Testis (tissue), 3 donors: ENCODE data around the gene SYNDIG1. TPM values are rescaled to one million over a fixed set of nuclear protein-coding genes. Genes with fewer than 3 reads are reported as not detected.

Source experiments
- DNase-seq: peaks from one replicate; pipeline ENCODE4 v3.0.0-alpha.2; 2019
- H3K27ac ChIP-seq, 2 donors: fragments of 200-600 bp; sonication (generic); one replicate each; pipeline ENCODE4 v1.5.1; 2019
- H3K27me3 ChIP-seq: fragments of 200-600 bp; sonication (generic); one replicate; pipeline ENCODE4 v1.5.1; 2019
- H3K36me3 ChIP-seq: fragments of 200-600 bp; sonication (generic); one replicate; pipeline ENCODE4 v1.5.1; 2017; ENCODE audit warnings: low read depth; ENCODE audit errors: missing control alignments
- H3K4me1 ChIP-seq: fragments of 200-600 bp; sonication (generic); one replicate; pipeline ENCODE4 v1.5.1; 2019
- H3K4me3 ChIP-seq, 2 donors: fragments of 200-600 bp; sonication (generic); one replicate each; pipeline ENCODE4 v1.5.1; 2017 to 2019
- H3K9me3 ChIP-seq: fragments of 200-600 bp; sonication (generic); one replicate; pipeline ENCODE4 v1.5.1; 2017
- CTCF ChIP-seq, 3 experiments: fragments of 450-650 bp in 2 of 3; fragments of 200-600 bp in 1 of 3; sonication (generic) in 1 of 3; IDR thresholded peaks; one replicate each; pipeline ENCODE4 v1.5.1; 2016 to 2019; ENCODE audit warnings: antibody characterized with exemption in 3 of 3, mild to moderate bottlenecking in 2 of 3, moderate library complexity in 1 of 3
- POLR2A ChIP-seq: fragments of 450-650 bp; IDR thresholded peaks from one replicate; pipeline ENCODE4 v1.6.1; 2017; ENCODE audit warnings: antibody characterized with exemption, mild to moderate bottlenecking, moderate library complexity
- WGBS, 2 donors: methylation state at CpG; one replicate each; pipeline ENCODE4 v1.1.5; 2018; 5-methylcytosine and 5-hydroxymethylcytosine counted together
- intact Hi-C: fragments of 100-400 bp; cut with DNase I; formaldehyde crosslinking; loops from one replicate; pipeline ENCODE4 v1.15.1; 2023; ENCODE audit warnings: low total_unique reads
- polyA plus RNA-seq: library from polyadenylated mRNA; stranded (reverse); fragments of 350-450 nt; fragmentation: Illumina TruSeq; extraction: RNeasy Lipid Tissue Mini Kit (QIAGEN cat#74804); gene quantifications from one replicate; pipeline ENCODE4 v1.2.3, GENCODE V29; 2014; ENCODE audit warnings: low read depth, low replicate concordance; ENCODE audit not compliant: insufficient read depth
- total RNA-seq, 2 donors: library from RNA; depleted of rRNA; stranded (reverse); fragments of >200 nt; gene quantifications; one replicate each; pipeline ENCODE4 v1.2.3, GENCODE V29; 2016

Gene SYNDIG1
- total and polyA plus RNA-seq, 3 donors from 2014 or later: 2.1 to 3.2 (median 2.8) TPM

- Histone ChIP-seq H3K27me3 (no peaks in the 10 kb centered on the region), H3K27ac (no peak overlapping the region), H3K36me3 (no peaks in the 10 kb centered on the region), H3K9me3 (no peaks in the 10 kb centered on the region), H3K4me1 (no peaks in the 10 kb centered on the region), H3K4me3 (no peak overlapping the region)
- 91 to 96% methylated on average over 6 of the region's 6 CpGs for WGBS, 2 donors
- TF ChIP-seq CTCF (IDR thresholded peaks at IDR 0.05) (no peak), POLR2A (no peak)
- DNase-seq: no peak
- intact Hi-C loops: no loop called here
Observed at GRCh38 chr20:24499472-24499871, 30.0 kb downstream of the SYNDIG1 start.

- Histone ChIP-seq H3K36me3 (no peaks in the 10 kb centered on the region), H3K27ac (no peak overlapping the region), H3K9me3 (no peaks in the 10 kb centered on the region), H3K4me1 (no peaks in the 10 kb centered on the region), H3K4me3 (no peak overlapping the region), H3K27me3 (no peaks in the 10 kb centered on the region)
- WGBS, 2 donors: 76 to 87% methylated on average over 12 to 15 of the region's 15 CpGs
- intact Hi-C loops: no loop called here
- TF ChIP-seq CTCF (IDR thresholded peaks at IDR 0.05): no peak
- no peak for DNase-seq
Observed at GRCh38 chr20:24501764-24502556, 32.5 kb downstream of the SYNDIG1 start.

- TF ChIP-seq POLR2A: no peak
- no peak for TF ChIP-seq CTCF (IDR thresholded peaks at IDR 0.05)
- H3K4me3 ChIP-seq: no peak overlapping the region
- DNase-seq: no peak
- no peaks in the 10 kb centered on the region for H3K27me3 ChIP-seq
- H3K27ac ChIP-seq: no peak overlapping the region
- WGBS, 2 donors: 83 to 91% methylated on average over 5 of the region's 5 CpGs
- H3K4me1 ChIP-seq: no peaks in the 10 kb centered on the region
- H3K9me3 ChIP-seq: no peaks in the 10 kb centered on the region
- intact Hi-C loops: no loop called here
- no peaks in the 10 kb centered on the region for H3K36me3 ChIP-seq
Observed at GRCh38 chr20:24502661-24503060, 33.2 kb downstream of the SYNDIG1 start.

GRCh38 chr20:24503352-24503931 lies 34.0 kb downstream of the SYNDIG1 start:
- no peak for DNase-seq
- H3K27me3 ChIP-seq: no peaks in the 10 kb centered on the region
- H3K4me1 ChIP-seq: no peaks in the 10 kb centered on the region
- TF ChIP-seq CTCF (IDR thresholded peaks at IDR 0.05) (no peak), POLR2A (no peak)
- 54 to 56% methylated on average over 9 of the region's 9 CpGs for WGBS, 2 donors
- intact Hi-C loops: no loop called here
- H3K36me3 ChIP-seq: no peaks in the 10 kb centered on the region
- H3K27ac ChIP-seq: no peak overlapping the region
- H3K9me3 ChIP-seq: no peaks in the 10 kb centered on the region
- H3K4me3 ChIP-seq: no peak overlapping the region
